Fibroblast of the aortic adventitia (primary cell): ENCODE measurements around the gene EVI5. TPM values are rescaled to one million over a fixed set of nuclear protein-coding genes. Genes with fewer than 3 reads are reported as not detected.

Source experiments
- DNase-seq: peaks from one replicate; pipeline ENCODE4 v3.0.0-alpha.2; 2010; ENCODE audit warnings: low read depth
- H3K4me3 ChIP-seq: 2 replicates; pipeline ENCODE4 v1.5.1; 2011; ENCODE audit warnings: low read depth, mild to moderate bottlenecking, control low read depth, low read length, moderate library complexity
- total RNA-seq: library from RNA; depleted of rRNA; stranded (reverse); fragments of >200 nt; gene quantifications from 2 replicates; pipeline ENCODE4 v1.2.3, GENCODE V29; 2012; ENCODE audit warnings: low replicate concordance
- TF ChIP-seq, protein P1 (sequence below): IDR thresholded peaks from 2 replicates; pipeline ENCODE4 v1.5.1; 2011; ENCODE audit warnings: mild to moderate bottlenecking, low read length, control low read depth, inconsistent platforms; ENCODE audit not compliant: insufficient read depth

EVI5 gene
- total RNA-seq: 55.3 and 126 TPM in 2 replicates

DNA sequence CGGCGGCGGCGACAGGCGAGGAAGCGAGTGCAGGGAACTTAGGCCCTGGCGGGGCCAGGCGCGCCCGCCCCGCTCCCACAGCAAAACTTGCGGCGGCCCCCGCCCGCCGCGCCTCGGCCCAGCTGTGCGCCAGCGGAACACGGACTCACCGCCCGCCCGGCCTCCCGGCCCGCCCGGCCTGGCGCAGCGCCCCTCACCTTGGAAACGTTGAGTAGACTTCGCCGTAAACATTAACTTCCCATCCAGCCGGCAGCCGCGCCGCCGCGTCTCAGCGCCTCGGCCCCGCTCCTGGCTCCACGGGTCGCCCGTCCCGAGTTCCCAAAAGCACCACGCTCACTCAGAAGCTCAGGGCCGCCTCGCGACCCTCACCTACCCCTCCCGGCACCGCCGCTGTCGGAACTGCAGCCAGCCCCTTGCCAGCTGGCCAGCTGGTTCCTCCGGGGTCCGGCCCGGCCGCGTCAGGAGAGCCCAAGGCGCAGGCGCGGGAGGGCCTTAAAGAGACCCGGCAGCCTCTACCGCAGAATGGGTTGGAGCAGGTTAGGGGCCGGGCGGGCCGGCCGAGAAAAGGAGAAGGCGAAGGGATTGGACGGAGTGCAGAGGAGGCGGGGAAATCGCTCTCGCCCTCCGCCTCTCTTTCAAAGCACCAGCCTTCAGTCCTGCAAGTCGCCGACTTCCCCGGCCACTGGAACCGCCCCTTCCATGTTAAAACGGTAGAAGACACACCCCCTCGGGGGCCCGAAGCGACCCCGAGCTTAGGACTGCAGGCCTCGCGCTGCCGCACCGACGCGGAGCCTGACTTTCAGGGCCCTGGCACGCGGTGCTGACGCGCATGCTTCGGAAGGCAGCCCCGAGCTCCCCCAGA lies at the start of gene EVI5:
Gene EVI5 (minus strand): TSS at position 470 of the 862 bp plus-strand sequence. CDS start 48,562 bp downstream, outside the sequence.
- H3K4me3 ChIP-seq: peak within 1 kb of the TSS; percentile 94
- peak; percentile 95 for DNase-seq
- TF ChIP-seq, protein P1, sequence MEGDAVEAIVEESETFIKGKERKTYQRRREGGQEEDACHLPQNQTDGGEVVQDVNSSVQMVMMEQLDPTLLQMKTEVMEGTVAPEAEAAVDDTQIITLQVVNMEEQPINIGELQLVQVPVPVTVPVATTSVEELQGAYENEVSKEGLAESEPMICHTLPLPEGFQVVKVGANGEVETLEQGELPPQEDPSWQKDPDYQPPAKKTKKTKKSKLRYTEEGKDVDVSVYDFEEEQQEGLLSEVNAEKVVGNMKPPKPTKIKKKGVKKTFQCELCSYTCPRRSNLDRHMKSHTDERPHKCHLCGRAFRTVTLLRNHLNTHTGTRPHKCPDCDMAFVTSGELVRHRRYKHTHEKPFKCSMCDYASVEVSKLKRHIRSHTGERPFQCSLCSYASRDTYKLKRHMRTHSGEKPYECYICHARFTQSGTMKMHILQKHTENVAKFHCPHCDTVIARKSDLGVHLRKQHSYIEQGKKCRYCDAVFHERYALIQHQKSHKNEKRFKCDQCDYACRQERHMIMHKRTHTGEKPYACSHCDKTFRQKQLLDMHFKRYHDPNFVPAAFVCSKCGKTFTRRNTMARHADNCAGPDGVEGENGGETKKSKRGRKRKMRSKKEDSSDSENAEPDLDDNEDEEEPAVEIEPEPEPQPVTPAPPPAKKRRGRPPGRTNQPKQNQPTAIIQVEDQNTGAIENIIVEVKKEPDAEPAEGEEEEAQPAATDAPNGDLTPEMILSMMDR: peak; percentile 40

DNA sequence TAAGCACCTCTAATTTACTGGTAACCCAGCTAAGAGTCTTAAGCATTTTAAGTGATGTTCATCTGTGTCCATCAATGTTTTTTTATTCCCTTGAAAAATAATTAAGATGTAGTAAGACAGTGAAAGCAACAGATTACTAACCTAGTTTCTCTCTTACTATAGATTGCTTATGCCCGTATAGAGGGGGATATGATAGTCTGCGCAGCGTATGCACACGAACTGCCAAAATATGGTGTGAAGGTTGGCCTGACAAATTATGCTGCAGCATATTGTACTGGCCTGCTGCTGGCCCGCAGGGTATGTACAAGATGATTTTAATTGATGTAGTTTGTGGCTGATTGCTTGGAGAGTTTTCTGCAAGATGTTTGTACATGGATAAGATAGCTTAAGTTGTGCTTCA lies 49.7 kb upstream of the EVI5 start:
- peak overlapping the region; percentile 25 for H3K4me3 ChIP-seq
- TF ChIP-seq, protein P1: no peak

GRCh38 chr1:92833840-92834239 lies 48.9 kb upstream of the EVI5 start:
- TF ChIP-seq, protein P1: no peak
- DNase-seq: no peak
- H3K4me3 ChIP-seq: peak overlapping the region; percentile 98

More for the DNA sequence above, 49.7 kb upstream of the EVI5 start:
- no peak for DNase-seq

- peak overlapping the region; percentile 98 for H3K4me3 ChIP-seq
- DNase-seq: peak; percentile 49
- TF ChIP-seq, protein P1: no peak
These were observed 47.7 kb upstream of the EVI5 start for GRCh38 chr1:92832537-92833114.

- peak; percentile 98 for DNase-seq
- TF ChIP-seq, protein P1: peak; percentile 98
- H3K4me3 ChIP-seq: peak within 1 kb of the TSS; percentile 98
These were observed 47.0 kb upstream of the EVI5 start, which contains the start of gene RPL5 for GRCh38 chr1:92831762-92832536. TSS of gene RPL5 (plus strand) at chr1:92832040. CDS start at chr1:92832115, 75 bp downstream.

DNA sequence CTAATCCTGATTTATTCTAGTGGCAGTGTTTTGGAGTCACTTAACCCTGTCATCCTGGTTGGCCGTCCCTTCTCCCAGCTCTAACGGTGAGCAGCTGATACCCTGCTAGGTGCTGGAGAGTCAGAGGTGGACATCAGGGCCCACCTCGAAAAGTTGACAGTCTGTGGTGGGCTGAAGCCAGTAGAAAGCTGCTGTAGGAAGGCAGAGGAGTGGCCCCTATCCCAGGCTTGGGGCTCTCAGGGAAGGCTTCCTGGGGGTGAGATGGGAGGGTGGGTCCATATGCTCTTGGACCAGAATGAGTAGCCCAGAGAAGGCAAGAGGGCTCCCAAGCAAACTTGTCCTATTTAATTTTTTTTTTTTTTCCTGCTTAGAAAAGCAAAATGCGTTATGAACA lies 46.5 kb upstream of the EVI5 start:
- H3K4me3 ChIP-seq: no peak overlapping the region
- DNase-seq: no peak
- TF ChIP-seq, protein P1: no peak
